WTC11 (cell line): ENCODE results near the gene S1PR1. TPM values are rescaled to one million over a fixed set of nuclear protein-coding genes. Genes with fewer than 3 reads are reported as not detected.
"Not testable (repeated sequence)": the region's sequence is repeated elsewhere in the genome, so short reads cannot be mapped to it uniquely, and the experiment has no call there.

Experiments used
- ATAC-seq: fragments of 200-7000 bp; cut with Tn5 transposase; 2 replicates; pipeline ENCODE4 v1.10.0; 2021; ENCODE audit warnings: mild to moderate bottlenecking, moderate library complexity
- CTCF ChIA-PET: fragments of 300-600 bp; sonication (Branson Sonifier 250); formaldehyde crosslinking; loops from one replicate; lab custom pipeline; 2021; ENCODE audit warnings: antibody characterized with exemption; lab: Charles Lee
- POLR2A ChIA-PET: fragments of 350-600 bp; sonication (Branson Sonifier 250); formaldehyde crosslinking; loops from one replicate; lab custom pipeline; 2021; ENCODE audit warnings: antibody characterized with exemption; lab: Charles Lee
- DNase-seq: peaks from one replicate; pipeline ENCODE4 v3.0.0; 2021; ENCODE audit warnings: low spot score
- H3K27ac Mint-ChIP-seq: 2 replicates; pipeline ENCODE4 v1.8.0; 2021; ENCODE audit warnings: mixed read lengths
- H3K27me3 Mint-ChIP-seq: 2 replicates; pipeline ENCODE4 v1.8.0; 2021; ENCODE audit warnings: low read depth, mild to moderate bottlenecking, moderate library complexity, mixed read lengths
- H3K36me3 Mint-ChIP-seq: 2 replicates; pipeline ENCODE4 v1.8.0; 2021; ENCODE audit warnings: mixed read lengths
- H3K4me1 Mint-ChIP-seq: 2 replicates; pipeline ENCODE4 v1.8.0; 2022; ENCODE audit warnings: mixed read lengths
- H3K4me3 Mint-ChIP-seq: 2 replicates; pipeline ENCODE4 v1.8.0; 2021; ENCODE audit warnings: mild to moderate bottlenecking, moderate library complexity, mixed read lengths
- H3K9me3 Mint-ChIP-seq: 2 replicates; pipeline ENCODE4 v1.8.0; 2021; ENCODE audit warnings: mixed read lengths
- AFF4 ChIP-seq: sonication (generic); formaldehyde crosslinking; IDR thresholded peaks from 2 replicates; pipeline ENCODE4 v1.8.1; 2023; ENCODE audit warnings: mild to moderate bottlenecking, missing genetic modification reagents, borderline replicate concordance
- FOXP4 ChIP-seq: sonication (generic); formaldehyde crosslinking; IDR thresholded peaks from 2 replicates; pipeline ENCODE4 v1.8.0; 2022; ENCODE audit warnings: mild to moderate bottlenecking, missing genetic modification reagents
- ZBTB21 ChIP-seq: sonication (generic); formaldehyde crosslinking; IDR thresholded peaks from 2 replicates; pipeline ENCODE4 v1.8.1; 2023; ENCODE audit warnings: mild to moderate bottlenecking, missing genetic modification reagents, borderline replicate concordance
- ZNF317 ChIP-seq: sonication (generic); formaldehyde crosslinking; IDR thresholded peaks from 2 replicates; pipeline ENCODE4 v1.8.1; 2023; ENCODE audit warnings: low read depth, mild to moderate bottlenecking, moderate library complexity, missing genetic modification reagents, borderline replicate concordance
- ZNF425 ChIP-seq: fragments of 250-450 bp; sonication (Bioruptor Pico); conservative IDR thresholded peaks from 2 replicates; pipeline ENCODE4 v1.9.0; 2021; ENCODE audit warnings: mild to moderate bottlenecking
- total RNA-seq: library from RNA; stranded (reverse); gene quantifications from 3 replicates; pipeline ENCODE4 v1.2.3, GENCODE V29; 2021

Gene S1PR1
- total RNA-seq, 1 experiment from 2014 or later = 3.2 TPM

GRCh38 chr1:101215363-101216011, 21.3 kb upstream of the S1PR1 start (continued):
- TF ChIP-seq ZNF425 (CRISPR knock-in tag) (no peak), ZNF317 (no peak)

- Mint-ChIP-seq H3K27ac (no peak overlapping the region), H3K36me3 (no peaks in the 10 kb centered on the region)
- DNase-seq = no peak
These were observed 20.2 kb upstream of the S1PR1 start for GRCh38 chr1:101216623-101217022.

GRCh38 chr1:101217148-101217547, 19.7 kb upstream of the S1PR1 start:
- no peak for TF ChIP-seq FOXP4
- no peak for TF ChIP-seq AFF4 (CRISPR knock-in tag)
- no peak for TF ChIP-seq ZNF317
- no peak overlapping the region for H3K4me3 Mint-ChIP-seq
- no peaks in the 10 kb centered on the region for H3K27me3 Mint-ChIP-seq
- peaks cover 20% of the 10 kb centered on the region for H3K4me1 Mint-ChIP-seq
- H3K27ac Mint-ChIP-seq = no peak overlapping the region; the same call in 1 of the 2 replicates
- H3K36me3 Mint-ChIP-seq = no peaks in the 10 kb centered on the region
- DNase-seq = no peak
- CTCF ChIA-PET = interaction anchor here (0.6 to 2.2 kb wide), 2 partner anchors 17 to 21 kb away, joined by 3 to 8 read pairs; no protein-coding TSS in a partner anchor
- no peak for ATAC-seq
- H3K9me3 Mint-ChIP-seq = no peaks in the 10 kb centered on the region
- POLR2A ChIA-PET = no interaction called here

More at GRCh38 chr1:101216623-101217022, 20.2 kb upstream of the S1PR1 start:
- POLR2A ChIA-PET = no interaction called here
- no peaks in the 10 kb centered on the region for H3K27me3 Mint-ChIP-seq
- TF ChIP-seq ZBTB21 (CRISPR knock-in tag) = no peak
- TF ChIP-seq, all 79 proteins: peak for 0
- no peak; the same call in 1 of the 2 replicates for ATAC-seq
- Mint-ChIP-seq H3K4me1 (peaks cover 20% of the 10 kb centered on the region), H3K9me3 (no peaks in the 10 kb centered on the region), H3K4me3 (no peak overlapping the region)
- CTCF ChIA-PET = interaction anchor here (0.6 to 2.2 kb wide), 2 partner anchors 16 to 22 kb away, joined by 3 to 8 read pairs; no protein-coding TSS in a partner anchor

- H3K9me3 Mint-ChIP-seq, H3K36me3 Mint-ChIP-seq, ATAC-seq, DNase-seq, H3K27me3 Mint-ChIP-seq, POLR2A ChIA-PET, CTCF ChIA-PET, H3K27ac Mint-ChIP-seq, H3K4me3 Mint-ChIP-seq: not testable (repeated sequence)
- peaks cover 20% of the 10 kb centered on the region for H3K4me1 Mint-ChIP-seq
These were observed 17.9 kb upstream of the S1PR1 start for GRCh38 chr1:101218968-101219367.
